Esophagus squamous epithelium (tissue), 4 donors: ENCODE data around the gene GABRR2.

ENCODE experiments used
- POLR2A ChIP-seq, 4 donors: fragments of 450-650 bp; IDR thresholded peaks; one replicate each; pipeline ENCODE4 v1.6.1; 2017; ENCODE audit warnings: antibody characterized with exemption in 4 of 4, mild to moderate bottlenecking in 4 of 4, moderate library complexity in 3 of 4
- TF ChIP-seq, protein P1 (sequence below), 6 experiments: fragments of 450-650 bp in 4 of 6; fragments of 200-600 bp in 2 of 6; sonication (generic) in 2 of 6; IDR thresholded peaks; one replicate each; pipeline ENCODE4 v1.5.1; 2016 to 2019; ENCODE audit warnings: antibody characterized with exemption in 6 of 6, mild to moderate bottlenecking in 4 of 6, moderate library complexity in 4 of 6

DNA sequence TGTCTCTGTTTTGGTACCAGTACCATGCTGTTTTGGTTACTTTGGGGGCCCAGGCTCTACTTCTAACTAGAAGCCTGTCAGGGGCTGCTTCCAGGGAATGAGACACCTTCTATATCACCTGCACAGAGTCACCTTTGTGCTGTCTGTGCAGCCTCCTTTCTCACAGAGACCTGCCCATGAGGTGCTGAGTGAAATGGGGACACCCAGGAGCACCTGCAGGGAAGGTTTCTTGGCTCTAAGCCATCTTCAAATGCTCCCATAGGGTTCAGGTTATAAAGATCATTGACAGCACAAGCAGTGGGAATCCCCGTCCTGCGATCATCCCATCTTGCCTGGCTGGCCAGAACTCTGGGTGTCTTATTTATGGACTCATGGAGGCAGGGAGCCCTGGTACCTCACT, 19.1 kb downstream of the GABRR2 start:
- TF ChIP-seq, protein P1, sequence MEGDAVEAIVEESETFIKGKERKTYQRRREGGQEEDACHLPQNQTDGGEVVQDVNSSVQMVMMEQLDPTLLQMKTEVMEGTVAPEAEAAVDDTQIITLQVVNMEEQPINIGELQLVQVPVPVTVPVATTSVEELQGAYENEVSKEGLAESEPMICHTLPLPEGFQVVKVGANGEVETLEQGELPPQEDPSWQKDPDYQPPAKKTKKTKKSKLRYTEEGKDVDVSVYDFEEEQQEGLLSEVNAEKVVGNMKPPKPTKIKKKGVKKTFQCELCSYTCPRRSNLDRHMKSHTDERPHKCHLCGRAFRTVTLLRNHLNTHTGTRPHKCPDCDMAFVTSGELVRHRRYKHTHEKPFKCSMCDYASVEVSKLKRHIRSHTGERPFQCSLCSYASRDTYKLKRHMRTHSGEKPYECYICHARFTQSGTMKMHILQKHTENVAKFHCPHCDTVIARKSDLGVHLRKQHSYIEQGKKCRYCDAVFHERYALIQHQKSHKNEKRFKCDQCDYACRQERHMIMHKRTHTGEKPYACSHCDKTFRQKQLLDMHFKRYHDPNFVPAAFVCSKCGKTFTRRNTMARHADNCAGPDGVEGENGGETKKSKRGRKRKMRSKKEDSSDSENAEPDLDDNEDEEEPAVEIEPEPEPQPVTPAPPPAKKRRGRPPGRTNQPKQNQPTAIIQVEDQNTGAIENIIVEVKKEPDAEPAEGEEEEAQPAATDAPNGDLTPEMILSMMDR (IDR thresholded peaks at IDR 0.05), result no peak
- TF ChIP-seq POLR2A (IDR thresholded peaks at IDR 0.05), result no peak
